ENCODE results near the gene FAM117B. TPM values are rescaled to one million over a fixed set of nuclear protein-coding genes. Genes with fewer than 3 reads are reported as not detected.

The FAM117B gene
- total RNA-seq, 2 experiments from 2014 or later, result 4.2 to 18.4 TPM

- BruUV-seq (replicated peaks), result no TSS peak
- Histone ChIP-seq H3K4me2 (ENCODE audit: low read length) (no peak overlapping the region), H3K4me3 (ENCODE audit: low read depth, low read length, poor library complexity, severe bottlenecking) (no peak overlapping the region), H4K20me1 (ENCODE audit: insufficient read depth, low read length) (no peaks in the 10 kb centered on the region), H3K79me2 (ENCODE audit: insufficient read depth, low read depth, low read length) (no peaks in the 10 kb centered on the region), H3K36me3 (ENCODE audit: insufficient read depth, low read length) (no peaks in the 10 kb centered on the region; the same call in 1 of the 2 replicates), H3K4me1 (ENCODE audit: insufficient read depth, low read length, poor library complexity, severe bottlenecking) (no peaks in the 10 kb centered on the region), H3K9me3 (ENCODE audit: low read length) (no peaks in the 10 kb centered on the region), H3K27ac (ENCODE audit: low read depth, low read length, poor library complexity, severe bottlenecking) (no peak overlapping the region), H3K9me2 (ENCODE audit: insufficient read depth, low read length) (no peaks in the 10 kb centered on the region), H2AFZ (ENCODE audit: low read length) (no peak overlapping the region)
- no peak for TF ChIP-seq EZH2phosphoT487 (IDR thresholded peaks at IDR 0.05; ENCODE audit: borderline replicate concordance, low read depth, low read length)
- CTCF ChIA-PET (ENCODE audit: unreplicated experiment), result no interaction called here
- DNase-seq (ENCODE audit: low spot score), result no peak
- intact Hi-C loops (cut with micrococcal nuclease; ENCODE audit: unreplicated experiment), result no loop called here
- POLR2A ChIA-PET, result interaction anchor here (0.5 to 0.9 kb wide), 5 partner anchors 8 to 1160 kb away, joined by 3 to 4 read pairs (median 3); no protein-coding TSS in a partner anchor
Measured at GRCh38 chr2:202769201-202769600, 134.4 kb downstream of the FAM117B start.

GRCh38 chr2:202771336-202771735, 136.6 kb downstream of the FAM117B start:
- intact Hi-C loops (cut with micrococcal nuclease; ENCODE audit: unreplicated experiment), result no loop called here
- no peak overlapping the region for H2AFZ ChIP-seq (ENCODE audit: low read length)
- no peak overlapping the region for H3K4me2 ChIP-seq (ENCODE audit: low read length)
- no peak for TF ChIP-seq EZH2phosphoT487 (IDR thresholded peaks at IDR 0.05; ENCODE audit: borderline replicate concordance, low read depth, low read length)
- TF ChIP-seq CTCF (conservative IDR thresholded peaks at IDR 0.05; ENCODE audit: low read length), result no peak
- no TSS peak for BruUV-seq (replicated peaks)
- no peak overlapping the region for H3K27ac ChIP-seq (ENCODE audit: low read depth, low read length, poor library complexity, severe bottlenecking)
- H4K20me1 ChIP-seq (ENCODE audit: insufficient read depth, low read length), result no peaks in the 10 kb centered on the region
- no peaks in the 10 kb centered on the region for H3K9me2 ChIP-seq (ENCODE audit: insufficient read depth, low read length)
- no peak overlapping the region for H3K4me3 ChIP-seq (ENCODE audit: low read depth, low read length, poor library complexity, severe bottlenecking)
- no peaks in the 10 kb centered on the region for H3K9me3 ChIP-seq (ENCODE audit: low read length)
- ChIA-PET CTCF (ENCODE audit: unreplicated experiment) (interaction anchor here (1.0 kb wide), 1 partner anchor 183 kb away, joined by 4 read pairs; no protein-coding TSS in a partner anchor), POLR2A (interaction anchor here (0.6 to 1.3 kb wide), 3 partner anchors 25 to 1271 kb away, joined by 3 to 6 read pairs (median 3); no protein-coding TSS in a partner anchor)
- DNase-seq (ENCODE audit: low spot score), result no peak
- no peaks in the 10 kb centered on the region; the same call in 1 of the 2 replicates for H3K36me3 ChIP-seq (ENCODE audit: insufficient read depth, low read length)
- H3K79me2 ChIP-seq (ENCODE audit: insufficient read depth, low read depth, low read length), result no peaks in the 10 kb centered on the region
- H3K4me1 ChIP-seq (ENCODE audit: insufficient read depth, low read length, poor library complexity, severe bottlenecking), result no peaks in the 10 kb centered on the region

- no peaks in the 10 kb centered on the region; the same call in 1 of the 2 replicates for H3K36me3 ChIP-seq (ENCODE audit: insufficient read depth, low read length)
- H3K4me3 ChIP-seq (ENCODE audit: low read depth, low read length, poor library complexity, severe bottlenecking), result no peak overlapping the region
- CTCF ChIA-PET (ENCODE audit: unreplicated experiment), result no interaction called here
- H3K4me1 ChIP-seq (ENCODE audit: insufficient read depth, low read length, poor library complexity, severe bottlenecking), result no peaks in the 10 kb centered on the region
- BruUV-seq (replicated peaks), result no TSS peak
- H3K9me2 ChIP-seq (ENCODE audit: insufficient read depth, low read length), result no peaks in the 10 kb centered on the region
- H2AFZ ChIP-seq (ENCODE audit: low read length), result no peak overlapping the region
- POLR2A ChIA-PET, result interaction anchor here (0.6 to 1.3 kb wide), 2 partner anchors 67 to 1271 kb away, joined by 3 to 6 read pairs; no protein-coding TSS in a partner anchor
- H4K20me1 ChIP-seq (ENCODE audit: insufficient read depth, low read length), result no peaks in the 10 kb centered on the region
- H3K4me2 ChIP-seq (ENCODE audit: low read length), result no peak overlapping the region
- intact Hi-C loops (cut with micrococcal nuclease; ENCODE audit: unreplicated experiment), result no loop called here
- no peak overlapping the region for H3K27ac ChIP-seq (ENCODE audit: low read depth, low read length, poor library complexity, severe bottlenecking)
- no peak for TF ChIP-seq CTCF (conservative IDR thresholded peaks at IDR 0.05; ENCODE audit: low read length)
- DNase-seq (ENCODE audit: low spot score), result no peak
- H3K9me3 ChIP-seq (ENCODE audit: low read length), result no peaks in the 10 kb centered on the region
- H3K79me2 ChIP-seq (ENCODE audit: insufficient read depth, low read depth, low read length), result no peaks in the 10 kb centered on the region
Measured at GRCh38 chr2:202771741-202772460, 137.1 kb downstream of the FAM117B start.

All from OCI-LY7 (cell line).